ENCODE data around the gene FBN3.

DNA sequence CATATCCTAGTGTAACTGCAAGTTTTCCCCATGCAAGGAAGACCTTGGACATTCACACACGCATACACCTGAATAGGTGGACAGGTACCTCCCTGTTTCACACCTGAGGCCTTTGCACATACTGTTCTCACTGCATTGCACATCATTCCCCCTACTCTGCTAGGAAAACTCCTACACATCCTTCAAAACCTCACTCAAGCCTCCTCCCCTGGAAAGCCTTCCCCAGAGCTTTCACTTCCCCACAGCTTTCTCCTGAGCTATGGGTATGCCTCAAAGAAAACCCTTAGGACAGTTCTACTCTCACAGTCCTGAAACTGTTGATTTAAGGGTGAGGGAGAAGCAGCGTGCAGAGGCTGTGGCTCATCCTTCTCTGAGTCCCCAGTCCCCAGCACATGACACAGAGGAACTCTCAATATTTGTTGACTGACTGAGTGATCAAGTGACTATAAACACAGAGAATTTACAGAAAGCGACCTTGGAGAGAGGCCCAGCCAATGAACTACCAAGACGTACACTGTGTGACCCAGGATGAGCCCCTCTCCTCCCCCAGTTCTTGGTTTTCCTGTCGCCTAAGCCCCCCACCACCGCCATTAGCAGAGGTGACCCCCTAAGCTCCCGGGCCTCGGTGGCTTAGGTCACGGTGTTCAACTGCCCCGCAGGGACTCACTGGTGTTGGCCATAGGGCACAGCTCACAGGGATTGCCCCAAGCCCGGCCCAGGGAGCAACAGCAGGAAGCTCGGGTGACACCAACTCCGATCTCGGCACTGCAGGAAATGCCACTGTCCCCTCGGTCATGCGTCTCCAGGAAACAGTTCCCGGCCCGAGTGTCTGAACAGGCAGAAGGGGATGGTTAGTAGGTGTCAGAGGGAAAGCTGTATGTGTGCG, 40.6 kb downstream of the FBN3 start:
- TF ChIP-seq, protein P1, sequence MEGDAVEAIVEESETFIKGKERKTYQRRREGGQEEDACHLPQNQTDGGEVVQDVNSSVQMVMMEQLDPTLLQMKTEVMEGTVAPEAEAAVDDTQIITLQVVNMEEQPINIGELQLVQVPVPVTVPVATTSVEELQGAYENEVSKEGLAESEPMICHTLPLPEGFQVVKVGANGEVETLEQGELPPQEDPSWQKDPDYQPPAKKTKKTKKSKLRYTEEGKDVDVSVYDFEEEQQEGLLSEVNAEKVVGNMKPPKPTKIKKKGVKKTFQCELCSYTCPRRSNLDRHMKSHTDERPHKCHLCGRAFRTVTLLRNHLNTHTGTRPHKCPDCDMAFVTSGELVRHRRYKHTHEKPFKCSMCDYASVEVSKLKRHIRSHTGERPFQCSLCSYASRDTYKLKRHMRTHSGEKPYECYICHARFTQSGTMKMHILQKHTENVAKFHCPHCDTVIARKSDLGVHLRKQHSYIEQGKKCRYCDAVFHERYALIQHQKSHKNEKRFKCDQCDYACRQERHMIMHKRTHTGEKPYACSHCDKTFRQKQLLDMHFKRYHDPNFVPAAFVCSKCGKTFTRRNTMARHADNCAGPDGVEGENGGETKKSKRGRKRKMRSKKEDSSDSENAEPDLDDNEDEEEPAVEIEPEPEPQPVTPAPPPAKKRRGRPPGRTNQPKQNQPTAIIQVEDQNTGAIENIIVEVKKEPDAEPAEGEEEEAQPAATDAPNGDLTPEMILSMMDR (IDR thresholded peaks at IDR 0.05; ENCODE audit: low read length) = no peak
- no peak for TF ChIP-seq EZH2 (IDR thresholded peaks at IDR 0.05; ENCODE audit: borderline replicate concordance, low read length)

All from OCI-LY1 (cell line).